SK-N-MC (cell line): ENCODE results near the gene VPS72.

Source experiments
- EZH2 ChIP-seq: fragments of 200-600 bp; sonication (generic); IDR thresholded peaks from one replicate; pipeline ENCODE4 v1.6.1; 2017; ENCODE audit warnings: antibody characterized with exemption
- FOXP2 ChIP-seq: optimal IDR thresholded peaks from 2 replicates; pipeline ENCODE3; 2011; ENCODE audit warnings: mild to moderate bottlenecking, moderate library complexity; ENCODE audit not compliant: insufficient read depth; ENCODE audit errors: extremely low read length, control extremely low read depth
- POLR2AphosphoS5 ChIP-seq: IDR thresholded peaks from 2 replicates; pipeline ENCODE4 v1.6.1; 2012; ENCODE audit warnings: mild to moderate bottlenecking, low read depth, low read length, borderline replicate concordance

- TF ChIP-seq POLR2AphosphoS5: no peak
- TF ChIP-seq EZH2: no peak
- no peak for TF ChIP-seq FOXP2
Measured at GRCh38 chr1:151134396-151134795, 55.6 kb downstream of the VPS72 start.
